Osteocyte (in vitro differentiated cells): ENCODE data around the gene NCOR2. TPM values are rescaled to one million over a fixed set of nuclear protein-coding genes. Genes with fewer than 3 reads are reported as not detected.

Source experiments
- DNase-seq: peaks from one replicate; pipeline ENCODE4 v3.0.0; 2021; ENCODE audit warnings: mixed read lengths; ENCODE audit not compliant: unreplicated experiment; ENCODE audit errors: extremely low spot score
- H3K27ac Mint-ChIP-seq: one replicate; pipeline ENCODE4 v1.8.0; 2021; ENCODE audit warnings: mild to moderate bottlenecking, mixed read lengths; ENCODE audit not compliant: unreplicated experiment
- H3K27me3 Mint-ChIP-seq: one replicate; pipeline ENCODE4 v1.8.0; 2021; ENCODE audit warnings: mixed read lengths; ENCODE audit not compliant: unreplicated experiment
- H3K36me3 Mint-ChIP-seq: one replicate; pipeline ENCODE4 v1.8.0; 2021; ENCODE audit warnings: mixed read lengths; ENCODE audit not compliant: unreplicated experiment
- H3K4me1 Mint-ChIP-seq: one replicate; pipeline ENCODE4 v1.8.0; 2021; ENCODE audit warnings: mixed read lengths; ENCODE audit not compliant: unreplicated experiment
- H3K4me3 Mint-ChIP-seq: one replicate; pipeline ENCODE4 v1.8.0; 2021; ENCODE audit warnings: mild to moderate bottlenecking, moderate library complexity, mixed read lengths; ENCODE audit not compliant: unreplicated experiment
- H3K9me3 Mint-ChIP-seq: one replicate; pipeline ENCODE4 v1.8.0; 2021; ENCODE audit warnings: mixed read lengths; ENCODE audit not compliant: unreplicated experiment
- CTCF ChIP-seq: fragments of 200-600 bp; sonication (generic); IDR thresholded peaks from 2 replicates; pipeline ENCODE4 v1.5.0; 2021; ENCODE audit warnings: antibody characterized with exemption, mild to moderate bottlenecking, moderate library complexity
- total RNA-seq: library from RNA; stranded (reverse); gene quantifications from 2 replicates; pipeline ENCODE4 v1.2.1, GENCODE V29; 2021

Gene NCOR2
- total RNA-seq, 1 donor from 2014 or later = 362 TPM

- Mint-ChIP-seq H3K27me3 (no peaks in the 10 kb centered on the region), H3K27ac (no peak overlapping the region), H3K36me3 (no peaks in the 10 kb centered on the region), H3K4me3 (peak overlapping the region; percentile 45), H3K4me1 (peaks cover 66% of the 10 kb centered on the region), H3K9me3 (no peaks in the 10 kb centered on the region)
- DNase-seq = no peak
- TF ChIP-seq CTCF = no peak
Observed at GRCh38 chr12:124564232-124564958, 3.0 kb downstream of the NCOR2 start.

- no peak for DNase-seq
- Mint-ChIP-seq H3K27me3 (no peaks in the 10 kb centered on the region), H3K4me3 (no peak overlapping the region), H3K9me3 (no peaks in the 10 kb centered on the region), H3K27ac (no peak overlapping the region), H3K36me3 (no peaks in the 10 kb centered on the region), H3K4me1 (peaks cover 62% of the 10 kb centered on the region)
- no peak for TF ChIP-seq CTCF
Observed at GRCh38 chr12:124563809-124564208, 3.6 kb downstream of the NCOR2 start.

GRCh38 chr12:124563401-124563800 lies 4.0 kb downstream of the NCOR2 start:
- no peaks in the 10 kb centered on the region for H3K9me3 Mint-ChIP-seq
- H3K27me3 Mint-ChIP-seq = no peaks in the 10 kb centered on the region
- no peak for DNase-seq
- no peaks in the 10 kb centered on the region for H3K36me3 Mint-ChIP-seq
- H3K4me1 Mint-ChIP-seq = peaks cover 58% of the 10 kb centered on the region
- no peak overlapping the region for H3K4me3 Mint-ChIP-seq
- TF ChIP-seq CTCF = no peak
- no peak overlapping the region for H3K27ac Mint-ChIP-seq

- no peaks in the 10 kb centered on the region for H3K36me3 Mint-ChIP-seq
- no peaks in the 10 kb centered on the region for H3K9me3 Mint-ChIP-seq
- no peak overlapping the region for H3K4me3 Mint-ChIP-seq
- no peaks in the 10 kb centered on the region for H3K27me3 Mint-ChIP-seq
- H3K27ac Mint-ChIP-seq = no peak overlapping the region
- no peak for TF ChIP-seq CTCF
- H3K4me1 Mint-ChIP-seq = peaks cover 55% of the 10 kb centered on the region
- no peak for DNase-seq
Observed at GRCh38 chr12:124562796-124563181, 4.6 kb downstream of the NCOR2 start.

GRCh38 chr12:124562018-124562795 lies 5.2 kb downstream of the NCOR2 start:
- TF ChIP-seq CTCF = no peak
- Mint-ChIP-seq H3K9me3 (no peaks in the 10 kb centered on the region), H3K4me1 (peaks cover 58% of the 10 kb centered on the region), H3K27ac (no peak overlapping the region), H3K4me3 (no peak overlapping the region), H3K36me3 (no peaks in the 10 kb centered on the region), H3K27me3 (no peaks in the 10 kb centered on the region)
- no peak for DNase-seq
